Uterus (tissue), 4 donors: ENCODE measurements around the gene CD81. TPM values are rescaled to one million over a fixed set of nuclear protein-coding genes. Genes with fewer than 3 reads are reported as not detected.

Experiments used
- DNase-seq, 2 donors: peaks; one replicate each; pipeline ENCODE4 v3.0.0-alpha.2; 2019 to 2020
- H3K27ac ChIP-seq, 2 donors: fragments of 200-600 bp; sonication (generic); 1 replicate in 1 of 2; 2 replicates in 1 of 2; pipeline ENCODE4 v1.5.1; 2016 to 2018
- H3K27me3 ChIP-seq, 2 donors: fragments of 200-600 bp; sonication (generic); one replicate each; pipeline ENCODE4 v1.5.1; 2018 to 2019; ENCODE audit warnings: control low read depth in 1 of 2
- H3K36me3 ChIP-seq, 2 donors: fragments of 200-600 bp; sonication (generic); one replicate each; pipeline ENCODE4 v1.5.1; 2019; ENCODE audit warnings: control low read depth in 1 of 2
- H3K4me1 ChIP-seq, 2 donors: fragments of 200-600 bp; sonication (generic); one replicate each; pipeline ENCODE4 v1.5.1; 2018 to 2019; ENCODE audit warnings: control low read depth in 1 of 2
- H3K4me3 ChIP-seq, 2 donors: fragments of 200-600 bp; sonication (generic); 1 replicate in 1 of 2; 2 replicates in 1 of 2; pipeline ENCODE4 v1.5.1; 2018 to 2019; ENCODE audit warnings: mild to moderate bottlenecking in 1 of 2
- H3K9me3 ChIP-seq, 2 donors: fragments of 200-600 bp; sonication (generic); one replicate each; pipeline ENCODE4 v1.5.1; 2019; ENCODE audit warnings: control low read depth in 1 of 2
- POLR2A ChIP-seq, 2 donors: fragments of 450-650 bp; IDR thresholded peaks; one replicate each; pipeline ENCODE4 v1.6.1; 2016; ENCODE audit warnings: antibody characterized with exemption in 2 of 2, mild to moderate bottlenecking in 1 of 2, moderate library complexity in 1 of 2
- intact Hi-C: fragments of 100-400 bp; cut with DNase I; formaldehyde crosslinking; loops from one replicate; pipeline ENCODE4 v1.15.1; 2023; ENCODE audit warnings: low total_unique reads
- total RNA-seq, 4 donors: library from RNA; depleted of rRNA in 3 of 4; stranded (reverse); fragments of >200 nt in 3 of 4; gene quantifications; one replicate each; pipeline versions ENCODE4 v1.1.0 to v1.2.4, GENCODE V29; 2014 to 2023
- TF ChIP-seq, protein P1 (sequence below), 4 experiments: fragments of 200-600 bp in 2 of 4; fragments of 450-650 bp in 2 of 4; sonication (generic) in 2 of 4; IDR thresholded peaks; one replicate each; pipeline ENCODE4 v1.5.1; 2016 to 2019; ENCODE audit warnings: antibody characterized with exemption in 4 of 4, mild to moderate bottlenecking in 2 of 4, moderate library complexity in 1 of 4
- donor health status: DM: yes; HTN: yes; CAD: no.

The CD81 gene
- total RNA-seq, 4 donors from 2014 or later = 394 to 852 (median 626) TPM

DNA sequence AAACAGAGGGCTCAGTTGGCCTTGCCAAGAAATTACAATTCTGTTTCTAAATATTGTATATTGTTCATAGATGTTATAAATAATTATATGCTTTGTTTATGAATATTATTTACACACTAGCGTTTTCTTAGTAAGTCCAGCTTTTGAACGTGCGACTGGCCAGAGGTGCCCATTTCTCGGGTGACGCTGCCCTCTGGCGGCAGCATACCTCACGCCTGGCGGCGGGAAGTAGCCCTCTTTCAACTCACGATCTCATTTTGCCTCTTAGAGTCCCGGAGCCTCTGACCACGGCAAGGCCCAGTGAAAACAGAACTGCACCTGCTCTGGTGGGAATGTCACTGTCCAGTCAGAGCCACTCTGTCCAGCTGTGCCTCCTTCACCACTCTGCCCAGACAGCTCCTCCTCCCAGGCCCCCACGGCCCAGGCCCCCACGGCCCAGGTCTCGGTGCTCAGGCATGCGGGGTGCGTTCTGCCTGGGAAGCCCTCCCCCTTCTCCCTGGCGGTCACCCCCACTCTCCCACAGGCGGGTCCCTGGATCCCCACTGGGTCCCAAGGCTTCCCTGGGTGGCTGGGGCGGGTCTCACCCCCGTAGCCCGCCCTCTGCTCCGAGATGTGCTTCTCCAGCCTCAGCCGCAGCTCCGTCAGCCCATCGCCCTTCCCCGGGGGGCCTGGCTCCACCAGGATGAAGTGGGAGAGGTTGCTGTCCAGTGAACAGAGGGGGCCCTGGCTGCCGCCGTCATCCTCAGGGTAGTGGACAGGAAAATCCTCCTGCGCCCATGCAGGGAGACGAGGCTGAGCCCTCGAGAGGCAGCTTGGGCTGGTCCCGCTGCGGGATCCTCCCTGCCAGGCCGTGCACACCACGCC is 42.8 kb downstream of the CD81 start:
- Histone ChIP-seq H3K27ac (peak overlapping the region; percentile 61 to 67), H3K4me3 (no peak overlapping the region), H3K36me3 (no peaks in the 10 kb centered on the region), H3K27me3 (no peaks in the 10 kb centered on the region), H3K9me3 (no peaks in the 10 kb centered on the region), H3K4me1 (no peaks in the 10 kb centered on the region)
- intact Hi-C loops = loop anchor here (5.0 to 10.0 kb wide), 2 partner anchors 118 to 475 kb away; partner anchors contain the start of genes C11orf21 and TSPAN32
- TF ChIP-seq, protein P1, sequence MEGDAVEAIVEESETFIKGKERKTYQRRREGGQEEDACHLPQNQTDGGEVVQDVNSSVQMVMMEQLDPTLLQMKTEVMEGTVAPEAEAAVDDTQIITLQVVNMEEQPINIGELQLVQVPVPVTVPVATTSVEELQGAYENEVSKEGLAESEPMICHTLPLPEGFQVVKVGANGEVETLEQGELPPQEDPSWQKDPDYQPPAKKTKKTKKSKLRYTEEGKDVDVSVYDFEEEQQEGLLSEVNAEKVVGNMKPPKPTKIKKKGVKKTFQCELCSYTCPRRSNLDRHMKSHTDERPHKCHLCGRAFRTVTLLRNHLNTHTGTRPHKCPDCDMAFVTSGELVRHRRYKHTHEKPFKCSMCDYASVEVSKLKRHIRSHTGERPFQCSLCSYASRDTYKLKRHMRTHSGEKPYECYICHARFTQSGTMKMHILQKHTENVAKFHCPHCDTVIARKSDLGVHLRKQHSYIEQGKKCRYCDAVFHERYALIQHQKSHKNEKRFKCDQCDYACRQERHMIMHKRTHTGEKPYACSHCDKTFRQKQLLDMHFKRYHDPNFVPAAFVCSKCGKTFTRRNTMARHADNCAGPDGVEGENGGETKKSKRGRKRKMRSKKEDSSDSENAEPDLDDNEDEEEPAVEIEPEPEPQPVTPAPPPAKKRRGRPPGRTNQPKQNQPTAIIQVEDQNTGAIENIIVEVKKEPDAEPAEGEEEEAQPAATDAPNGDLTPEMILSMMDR (IDR thresholded peaks at IDR 0.05) = peak; percentile 81 to 92 (median 88)
- TF ChIP-seq POLR2A (IDR thresholded peaks at IDR 0.05) = peak in 1 of 2 donors; percentile 13
- DNase-seq = peak; percentile 80 to 86

DNA sequence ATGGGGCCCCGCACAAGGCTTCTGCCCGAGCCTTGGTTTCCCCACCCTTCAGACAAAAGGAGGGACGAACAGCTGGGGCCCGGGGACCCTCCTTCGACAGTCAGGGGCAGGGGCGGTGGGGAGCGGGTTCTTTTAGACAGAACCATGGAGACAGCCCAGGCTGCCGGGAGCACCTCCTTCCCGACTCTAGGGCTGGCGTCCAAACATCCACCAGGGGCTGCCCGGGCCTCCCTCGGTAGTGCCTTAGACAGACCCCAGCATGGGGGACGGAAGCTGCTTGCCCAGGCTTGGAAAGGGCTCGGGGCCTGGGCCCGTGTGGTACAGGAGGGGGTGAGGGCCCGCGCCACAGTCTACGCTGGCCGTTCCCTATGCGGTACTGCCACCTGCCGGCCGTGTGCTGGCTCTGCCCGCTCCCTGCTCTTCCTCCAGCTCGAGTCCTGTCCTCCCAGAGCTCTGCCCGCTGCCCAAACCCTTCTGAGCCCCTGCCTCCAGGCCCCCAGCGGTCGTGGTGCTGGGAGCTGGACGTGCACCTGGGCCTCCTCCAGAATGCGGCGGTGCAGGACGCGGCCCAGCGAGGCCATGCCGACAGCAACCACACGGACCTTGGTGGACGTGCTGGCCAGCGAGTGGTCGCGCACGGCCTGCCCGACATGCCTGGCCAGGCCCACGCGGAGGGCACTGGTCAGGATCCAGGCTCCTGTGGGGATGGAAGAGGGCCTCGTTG is 43.6 kb downstream of the CD81 start:
- intact Hi-C loops = loop anchor here (5.0 to 10.0 kb wide), 2 partner anchors 118 to 474 kb away; partner anchors contain the start of genes C11orf21 and TSPAN32
- no peaks in the 10 kb centered on the region for H3K36me3 ChIP-seq
- H3K27me3 ChIP-seq = no peaks in the 10 kb centered on the region
- H3K9me3 ChIP-seq = no peaks in the 10 kb centered on the region
- H3K4me1 ChIP-seq = no peaks in the 10 kb centered on the region
- peak overlapping the region; percentile 61 to 67 for H3K27ac ChIP-seq
- no peak overlapping the region for H3K4me3 ChIP-seq
- peak; percentile 72 to 77 for DNase-seq
- TF ChIP-seq, protein P1 (IDR thresholded peaks at IDR 0.05) = peak; percentile 90 to 98 (median 96)
- TF ChIP-seq POLR2A (IDR thresholded peaks at IDR 0.05) = peak in 1 of 2 donors; percentile 32

DNA sequence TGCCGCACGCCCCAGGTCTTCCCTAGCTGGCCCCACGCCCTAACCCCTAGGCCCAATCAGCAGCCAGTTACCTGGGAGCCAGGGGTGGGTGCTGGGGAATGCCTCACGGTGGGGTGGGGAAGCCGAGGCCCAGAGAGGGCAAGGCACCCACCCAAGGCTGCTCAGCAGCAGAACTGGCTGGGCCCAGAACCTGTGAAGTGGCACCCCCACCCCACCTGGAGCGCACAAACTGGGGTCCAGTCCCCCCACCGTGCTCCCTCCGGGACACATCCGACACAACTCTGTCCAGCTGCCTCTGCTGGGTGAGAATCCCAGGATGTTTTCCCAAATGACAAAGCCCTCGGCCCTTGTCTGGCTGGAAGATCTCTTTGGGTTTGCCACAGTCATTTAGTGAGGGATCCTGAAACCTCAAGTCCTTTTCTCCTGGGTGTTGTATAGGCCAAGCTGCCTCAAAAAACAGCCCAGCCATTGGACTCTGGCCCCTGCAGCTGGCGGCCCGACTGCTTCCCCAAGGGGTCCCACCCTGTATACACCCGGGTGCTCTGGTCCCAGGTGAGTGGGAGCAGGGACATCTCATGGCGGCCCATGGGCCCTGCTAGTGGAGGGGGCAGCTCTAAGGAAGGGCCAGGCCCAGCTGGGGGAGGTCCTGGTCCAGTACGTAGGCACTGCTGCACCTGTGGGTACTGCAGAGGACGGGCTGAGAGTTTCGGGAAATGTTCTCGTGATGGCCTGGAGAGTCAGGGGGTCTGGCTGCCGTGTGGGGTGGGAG is 44.3 kb downstream of the CD81 start:
- H3K4me3 ChIP-seq = no peak overlapping the region
- no peaks in the 10 kb centered on the region for H3K4me1 ChIP-seq
- no peaks in the 10 kb centered on the region for H3K27me3 ChIP-seq
- intact Hi-C loops = loop anchor here (5.0 to 10.0 kb wide), 2 partner anchors 119 to 473 kb away; partner anchors contain the start of genes C11orf21 and TSPAN32
- no peaks in the 10 kb centered on the region for H3K36me3 ChIP-seq
- no peaks in the 10 kb centered on the region for H3K9me3 ChIP-seq
- DNase-seq = no peak
- H3K27ac ChIP-seq = no peak overlapping the region
- TF ChIP-seq, protein P1 (IDR thresholded peaks at IDR 0.05) = no peak
- TF ChIP-seq POLR2A (IDR thresholded peaks at IDR 0.05) = no peak

DNA sequence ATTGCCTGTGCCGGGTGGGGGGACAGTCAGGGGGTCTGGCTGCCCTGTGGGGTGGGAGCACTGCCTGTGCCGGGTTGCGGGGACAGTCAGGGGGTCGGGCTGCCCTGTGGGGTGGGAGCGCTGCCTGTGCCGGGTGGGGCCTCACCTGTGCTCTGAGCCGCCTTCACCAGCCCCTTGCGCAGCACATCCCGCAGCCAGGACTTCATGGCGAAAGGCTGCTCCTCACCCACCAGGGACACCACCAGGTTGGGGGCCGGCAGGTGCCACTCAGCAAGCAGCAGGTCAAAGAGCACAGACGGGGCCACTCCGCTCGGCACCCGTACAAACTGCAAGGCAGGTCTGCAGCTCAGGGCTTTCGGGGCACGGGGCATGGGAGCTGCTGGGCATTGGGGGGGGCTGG is 44.9 kb downstream of the CD81 start:
- H3K27me3 ChIP-seq = no peaks in the 10 kb centered on the region
- H3K4me3 ChIP-seq = no peak overlapping the region
- no peak for DNase-seq
- H3K4me1 ChIP-seq = no peaks in the 10 kb centered on the region
- no peak overlapping the region for H3K27ac ChIP-seq
- H3K36me3 ChIP-seq = no peaks in the 10 kb centered on the region
- TF ChIP-seq, protein P1 (IDR thresholded peaks at IDR 0.05) = no peak
- TF ChIP-seq POLR2A (IDR thresholded peaks at IDR 0.05) = no peak
- no peaks in the 10 kb centered on the region for H3K9me3 ChIP-seq
- intact Hi-C loops = loop anchor here (5.0 to 10.0 kb wide), 2 partner anchors 120 to 473 kb away; partner anchors contain the start of genes C11orf21 and TSPAN32
